ENCODE results near the gene SLC35F1.

- TF ChIP-seq ZNF274 (IDR thresholded peaks at IDR 0.05; ENCODE audit: low read depth, low read length), result no peak
- TF ChIP-seq YY1 (IDR thresholded peaks at IDR 0.05; ENCODE audit: insufficient read depth, insufficient read length), result no peak
- no peak for TF ChIP-seq SUZ12 (IDR thresholded peaks at IDR 0.05; ENCODE audit: extremely low read depth, insufficient read depth, insufficient read length)
These were observed 179.1 kb downstream of the SLC35F1 start for GRCh38 chr6:118086159-118086558.
